Neural crest cell (in vitro differentiated cells): ENCODE measurements around the gene BCKDHB. TPM values are rescaled to one million over a fixed set of nuclear protein-coding genes. Genes with fewer than 3 reads are reported as not detected.
"Not testable (repeated sequence)": the region's sequence is repeated elsewhere in the genome, so short reads cannot be mapped to it uniquely, and the experiment has no call there.

Experiments used
- DNase-seq: peaks from one replicate; pipeline ENCODE4 v3.0.0; 2021; ENCODE audit warnings: low read depth, mixed read lengths, low spot score
- H3K27ac Mint-ChIP-seq: one replicate; pipeline ENCODE4 v1.8.0; 2021; ENCODE audit warnings: mild to moderate bottlenecking, mixed read lengths; ENCODE audit not compliant: unreplicated experiment
- H3K27me3 Mint-ChIP-seq: 2 replicates; pipeline ENCODE4 v1.8.0; 2021; ENCODE audit warnings: low read depth, mild to moderate bottlenecking, mixed read lengths
- H3K36me3 Mint-ChIP-seq: 2 replicates; pipeline ENCODE4 v1.8.0; 2021; ENCODE audit warnings: low read depth, mild to moderate bottlenecking, mixed read lengths
- H3K4me1 Mint-ChIP-seq: 2 replicates; pipeline ENCODE4 v1.8.0; 2021; ENCODE audit warnings: mixed read lengths
- H3K4me3 Mint-ChIP-seq: one replicate; pipeline ENCODE4 v1.8.0; 2021; ENCODE audit warnings: mild to moderate bottlenecking, mixed read lengths
- H3K9me3 Mint-ChIP-seq: 2 replicates; pipeline ENCODE4 v1.8.0; 2021; ENCODE audit warnings: mixed read lengths
- total RNA-seq: library from RNA; stranded (reverse); gene quantifications from 2 replicates; pipeline ENCODE4 v1.2.1, GENCODE V29; 2021
- TF ChIP-seq, protein P1 (sequence below): fragments of 200-600 bp; sonication (generic); conservative IDR thresholded peaks from 2 replicates; pipeline ENCODE4 v1.5.0; 2021; ENCODE audit warnings: antibody characterized with exemption, mild to moderate bottlenecking

Gene BCKDHB
- total RNA-seq, 1 donor from 2014 or later = 27.0 TPM

DNA sequence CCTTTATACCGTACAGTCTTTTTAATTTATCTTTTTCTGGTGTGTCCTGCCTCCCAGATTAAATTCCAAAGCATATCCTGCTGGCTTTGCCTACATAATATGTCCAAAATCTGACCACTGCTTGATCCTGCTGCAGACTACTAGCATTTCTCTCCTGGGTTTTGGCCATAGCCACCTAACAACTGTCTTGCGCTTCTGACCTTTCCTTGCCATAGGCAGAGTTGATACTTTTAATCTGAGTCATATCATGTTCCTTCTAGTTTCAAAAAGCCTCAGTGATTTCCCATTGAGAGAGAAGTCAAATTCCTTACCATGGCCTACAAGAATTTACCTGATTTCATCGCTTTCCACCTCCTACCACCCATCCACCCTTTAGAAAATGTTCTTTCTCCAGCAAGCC lies 104.8 kb downstream of the BCKDHB start:
- H3K4me3 Mint-ChIP-seq = no peak overlapping the region
- H3K27ac Mint-ChIP-seq = no peak overlapping the region
- DNase-seq = no peak
- H3K27me3 Mint-ChIP-seq = no peaks in the 10 kb centered on the region
- TF ChIP-seq, protein P1, sequence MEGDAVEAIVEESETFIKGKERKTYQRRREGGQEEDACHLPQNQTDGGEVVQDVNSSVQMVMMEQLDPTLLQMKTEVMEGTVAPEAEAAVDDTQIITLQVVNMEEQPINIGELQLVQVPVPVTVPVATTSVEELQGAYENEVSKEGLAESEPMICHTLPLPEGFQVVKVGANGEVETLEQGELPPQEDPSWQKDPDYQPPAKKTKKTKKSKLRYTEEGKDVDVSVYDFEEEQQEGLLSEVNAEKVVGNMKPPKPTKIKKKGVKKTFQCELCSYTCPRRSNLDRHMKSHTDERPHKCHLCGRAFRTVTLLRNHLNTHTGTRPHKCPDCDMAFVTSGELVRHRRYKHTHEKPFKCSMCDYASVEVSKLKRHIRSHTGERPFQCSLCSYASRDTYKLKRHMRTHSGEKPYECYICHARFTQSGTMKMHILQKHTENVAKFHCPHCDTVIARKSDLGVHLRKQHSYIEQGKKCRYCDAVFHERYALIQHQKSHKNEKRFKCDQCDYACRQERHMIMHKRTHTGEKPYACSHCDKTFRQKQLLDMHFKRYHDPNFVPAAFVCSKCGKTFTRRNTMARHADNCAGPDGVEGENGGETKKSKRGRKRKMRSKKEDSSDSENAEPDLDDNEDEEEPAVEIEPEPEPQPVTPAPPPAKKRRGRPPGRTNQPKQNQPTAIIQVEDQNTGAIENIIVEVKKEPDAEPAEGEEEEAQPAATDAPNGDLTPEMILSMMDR = no peak
- H3K4me1 Mint-ChIP-seq = peaks cover 11% of the 10 kb centered on the region
- H3K9me3 Mint-ChIP-seq = no peaks in the 10 kb centered on the region
- H3K36me3 Mint-ChIP-seq = no peaks in the 10 kb centered on the region

DNA sequence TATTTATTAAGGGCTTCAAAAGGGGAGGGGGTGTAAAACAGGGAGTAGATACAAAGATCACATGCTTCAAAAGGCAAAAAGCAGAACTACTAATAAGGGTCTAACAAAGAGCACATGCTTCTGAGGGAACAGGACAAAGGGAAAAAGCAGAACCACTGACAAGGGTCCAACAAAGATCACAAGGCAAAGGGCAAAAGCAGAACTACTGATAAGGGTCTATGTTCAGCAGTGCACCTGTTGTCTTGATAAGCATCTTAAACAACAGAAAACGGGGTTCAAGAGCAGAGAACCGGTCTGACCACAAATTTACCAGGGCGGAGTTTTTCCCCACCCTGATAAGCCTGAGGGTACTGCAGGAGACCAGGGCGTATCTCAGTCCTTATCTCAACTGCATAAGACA lies 105.4 kb downstream of the BCKDHB start:
- H3K36me3 Mint-ChIP-seq, H3K9me3 Mint-ChIP-seq, H3K4me3 Mint-ChIP-seq, DNase-seq, H3K27me3 Mint-ChIP-seq: not testable (repeated sequence)
- Mint-ChIP-seq H3K4me1 (peaks cover 11% of the 10 kb centered on the region), H3K27ac (peak overlapping the region; percentile 68)

DNA sequence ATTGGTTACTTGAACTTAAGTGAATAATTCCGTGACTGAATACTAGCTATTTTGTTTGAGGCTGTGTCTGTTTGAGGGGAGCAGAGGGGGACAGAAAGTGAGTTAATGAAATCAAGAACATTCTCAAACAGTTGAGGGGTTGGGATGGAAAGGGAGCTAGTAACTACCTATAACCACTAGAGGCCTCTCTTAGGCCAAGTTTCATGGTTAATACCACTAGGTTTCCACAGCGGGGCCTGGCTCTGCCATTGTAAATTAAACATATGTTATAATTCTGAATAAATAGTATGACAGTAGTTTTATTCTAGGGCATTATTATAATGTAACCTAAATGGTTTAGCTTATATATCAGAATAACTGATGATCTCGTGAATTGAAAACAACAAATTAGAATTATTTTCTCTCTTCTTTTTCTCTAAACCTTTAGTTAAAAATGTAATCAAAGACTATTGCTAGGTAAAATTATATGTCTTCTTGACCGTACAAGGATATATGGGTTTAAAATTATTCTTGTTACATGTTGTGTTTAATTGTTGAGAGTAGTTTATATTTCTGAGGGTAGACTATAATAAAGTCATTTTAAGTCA lies 108.1 kb downstream of the BCKDHB start:
- no peak for DNase-seq
- Mint-ChIP-seq H3K4me1 (peaks cover 11% of the 10 kb centered on the region), H3K27ac (no peak overlapping the region), H3K4me3 (no peak overlapping the region), H3K9me3 (peaks cover under 1% of the 10 kb centered on the region), H3K27me3 (no peaks in the 10 kb centered on the region), H3K36me3 (peaks cover 2% of the 10 kb centered on the region)
- TF ChIP-seq, protein P1 = peak; percentile 81

DNA sequence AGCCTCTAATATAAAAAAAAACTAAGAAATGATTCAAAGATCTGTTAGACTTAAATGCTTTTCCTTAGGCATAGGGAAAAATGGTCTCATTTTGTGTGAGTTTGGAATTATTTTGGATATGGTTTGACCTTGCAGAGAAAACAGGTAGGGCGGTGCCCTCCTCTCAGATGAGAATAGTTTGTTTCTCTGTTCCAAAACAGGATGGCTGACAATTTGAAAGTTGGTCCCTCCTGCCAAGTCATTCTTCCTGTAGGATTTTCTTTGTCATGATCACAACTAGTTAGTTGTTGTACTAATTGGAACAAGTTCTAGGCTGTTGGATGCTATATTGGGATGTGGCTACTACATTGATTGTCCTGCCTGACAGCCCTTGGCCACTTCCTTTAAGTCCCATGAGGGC lies 108.6 kb downstream of the BCKDHB start:
- peaks cover 5% of the 10 kb centered on the region for H3K36me3 Mint-ChIP-seq
- H3K27ac Mint-ChIP-seq = no peak overlapping the region
- peaks cover 2% of the 10 kb centered on the region for H3K9me3 Mint-ChIP-seq
- no peaks in the 10 kb centered on the region for H3K27me3 Mint-ChIP-seq
- TF ChIP-seq, protein P1 = no peak
- no peak for DNase-seq
- no peak overlapping the region for H3K4me3 Mint-ChIP-seq
- H3K4me1 Mint-ChIP-seq = peaks cover 11% of the 10 kb centered on the region

DNA sequence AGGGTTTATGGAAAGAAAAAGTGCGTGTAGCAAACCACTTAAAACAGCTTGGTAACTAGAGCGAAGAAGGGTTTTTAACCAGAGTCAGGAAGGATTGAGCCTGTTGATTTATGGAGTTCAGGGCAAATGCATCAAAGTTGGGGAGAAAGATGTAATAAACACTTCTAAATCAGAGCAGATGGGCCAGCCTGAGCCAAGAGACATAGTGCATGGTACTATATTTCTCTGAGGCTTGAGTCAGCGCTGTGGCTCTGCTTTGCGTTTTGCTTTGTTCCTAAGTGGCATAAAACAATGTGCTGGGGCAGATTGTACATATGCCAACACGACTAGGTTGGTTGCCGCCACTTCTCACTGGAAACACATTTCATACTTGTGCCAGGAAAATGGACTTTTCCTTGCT lies 111.3 kb downstream of the BCKDHB start:
- Mint-ChIP-seq H3K4me1 (no peaks in the 10 kb centered on the region), H3K36me3 (peaks cover 8% of the 10 kb centered on the region), H3K27ac (no peak overlapping the region), H3K4me3 (no peak overlapping the region), H3K27me3 (no peaks in the 10 kb centered on the region), H3K9me3 (peaks cover 2% of the 10 kb centered on the region)
- TF ChIP-seq, protein P1 = no peak
- DNase-seq = no peak

DNA sequence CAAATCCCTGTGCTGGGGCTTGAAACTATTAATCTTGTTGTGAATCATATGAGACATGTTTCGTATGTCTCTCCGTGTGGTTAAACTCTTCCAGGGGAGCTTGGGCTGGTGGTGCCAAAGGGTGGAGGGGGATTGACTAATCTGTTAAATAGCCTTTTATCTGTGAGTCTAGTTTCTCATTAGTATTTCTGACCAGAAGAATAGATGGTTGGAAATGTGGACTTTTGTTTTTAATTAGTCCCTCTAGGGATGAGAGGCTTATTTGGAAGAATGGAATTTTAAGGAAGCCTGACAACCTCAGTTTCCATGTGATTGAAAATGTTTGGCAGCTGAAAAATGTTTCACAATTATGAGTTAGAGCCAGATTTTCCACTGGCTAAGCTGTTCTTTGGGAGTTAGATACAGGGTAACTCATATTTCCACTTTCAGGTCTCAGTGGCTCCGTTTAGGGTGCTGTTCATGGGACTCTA lies 117.3 kb downstream of the BCKDHB start:
- no peak for DNase-seq
- Mint-ChIP-seq H3K4me1 (no peaks in the 10 kb centered on the region), H3K27ac (peak overlapping the region; percentile 50), H3K9me3 (peaks cover 4% of the 10 kb centered on the region), H3K36me3 (peaks cover 17% of the 10 kb centered on the region), H3K4me3 (no peak overlapping the region), H3K27me3 (no peaks in the 10 kb centered on the region)
- TF ChIP-seq, protein P1 = no peak
